LHCN-M2 (cell line): ENCODE data around the gene BAHCC1. TPM values are rescaled to one million over a fixed set of nuclear protein-coding genes. Genes with fewer than 3 reads are reported as not detected.
A peak's percentile ranks its signal among the peaks of the same experiment; 100 is the strongest.
"Not testable (repeated sequence)": the region's sequence is repeated elsewhere in the genome, so short reads cannot be mapped to it uniquely, and the experiment has no call there.

Experiments used
- DNase-seq: peaks from one replicate; pipeline ENCODE4 v3.0.0-alpha.2; 2012; ENCODE audit warnings: low read depth
- polyA plus RNA-seq: library from polyadenylated mRNA; unstranded; fragments of >200 nt; gene quantifications from one replicate; pipeline ENCODE4 v1.2.1, GENCODE V29; 2012; ENCODE audit warnings: missing spikeins
- total RNA-seq: library from RNA; depleted of rRNA; stranded (reverse); fragments of >200 nt; gene quantifications from 2 replicates; pipeline ENCODE4 v1.2.3, GENCODE V29; 2014; rRNA removed

Gene BAHCC1
- 4.9 and 6.6 TPM in 2 replicates for total RNA-seq
- polyA plus RNA-seq, result 3.6 TPM

DNA sequence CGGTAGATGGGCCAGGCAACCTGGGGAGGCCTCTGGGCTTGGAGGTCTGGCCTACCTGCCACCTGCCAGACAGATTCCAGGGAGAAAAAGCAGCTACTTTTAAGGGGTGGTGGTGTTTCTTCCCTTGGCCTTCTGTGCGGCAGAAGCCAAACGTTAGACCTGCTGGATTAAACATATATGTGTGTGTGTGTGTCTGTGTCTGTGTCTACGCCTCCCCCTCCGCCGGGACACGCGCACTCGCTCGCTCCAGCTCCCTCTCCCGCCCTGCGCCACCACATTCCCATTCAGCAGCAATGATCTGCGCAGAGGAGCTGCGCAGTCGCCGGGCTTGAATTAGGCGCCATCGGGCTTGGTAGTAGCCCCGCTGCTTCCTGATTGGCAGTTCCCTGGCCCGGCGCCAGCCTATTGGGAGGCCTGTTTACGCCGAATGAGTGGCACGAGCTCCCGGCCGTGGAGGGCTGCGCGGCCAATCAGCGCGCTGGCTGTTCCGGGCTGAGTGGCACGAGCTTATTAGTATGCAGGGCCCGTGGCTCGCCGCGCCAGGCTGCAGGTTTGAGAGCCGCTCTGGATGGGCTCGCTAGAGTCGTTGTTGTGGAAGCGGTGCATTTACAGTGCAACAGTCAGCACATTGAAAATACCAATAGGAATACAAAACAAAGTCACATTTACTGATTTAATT is at the start of gene BAHCC1:
Gene BAHCC1, plus strand, starts transcription at position 537 of the 679 bp plus-strand sequence. CDS start 4,283 bp downstream, outside the sequence.
- peak; percentile 100 for DNase-seq

GRCh38 chr17:81346090-81346907 is 49.0 kb upstream of the BAHCC1 start:
- DNase-seq, result peak; percentile 94

- no peak for DNase-seq
Observed at GRCh38 chr17:81346908-81347349, 48.3 kb upstream of the BAHCC1 start.

DNA sequence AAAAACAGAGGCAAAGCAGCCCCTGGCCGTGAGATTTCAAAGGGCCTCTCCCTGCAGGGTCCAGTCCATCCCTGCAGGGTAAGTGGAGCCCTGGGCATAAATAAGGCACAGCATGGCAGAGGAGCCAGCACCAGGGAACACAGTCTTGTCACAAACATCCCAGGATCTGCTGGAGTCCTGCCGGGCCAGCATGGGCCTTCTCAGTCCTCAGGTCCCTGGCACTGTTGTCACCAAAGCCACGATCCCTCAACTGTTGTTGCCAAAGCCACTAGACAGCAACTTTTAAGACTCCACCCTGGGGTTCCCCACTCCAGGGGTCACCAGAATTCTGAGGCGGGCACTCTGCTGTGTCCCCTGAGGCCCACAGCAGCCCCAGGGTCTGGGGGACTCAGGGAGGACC is 47.8 kb upstream of the BAHCC1 start:
- no peak for DNase-seq

- DNase-seq, result no peak
Observed at GRCh38 chr17:81348097-81349055, 46.9 kb upstream of the BAHCC1 start.

GRCh38 chr17:81349397-81350319 is 45.6 kb upstream of the BAHCC1 start:
- peak; percentile 86 for DNase-seq

GRCh38 chr17:81350320-81350890 is 44.9 kb upstream of the BAHCC1 start:
- DNase-seq, result no peak

DNA sequence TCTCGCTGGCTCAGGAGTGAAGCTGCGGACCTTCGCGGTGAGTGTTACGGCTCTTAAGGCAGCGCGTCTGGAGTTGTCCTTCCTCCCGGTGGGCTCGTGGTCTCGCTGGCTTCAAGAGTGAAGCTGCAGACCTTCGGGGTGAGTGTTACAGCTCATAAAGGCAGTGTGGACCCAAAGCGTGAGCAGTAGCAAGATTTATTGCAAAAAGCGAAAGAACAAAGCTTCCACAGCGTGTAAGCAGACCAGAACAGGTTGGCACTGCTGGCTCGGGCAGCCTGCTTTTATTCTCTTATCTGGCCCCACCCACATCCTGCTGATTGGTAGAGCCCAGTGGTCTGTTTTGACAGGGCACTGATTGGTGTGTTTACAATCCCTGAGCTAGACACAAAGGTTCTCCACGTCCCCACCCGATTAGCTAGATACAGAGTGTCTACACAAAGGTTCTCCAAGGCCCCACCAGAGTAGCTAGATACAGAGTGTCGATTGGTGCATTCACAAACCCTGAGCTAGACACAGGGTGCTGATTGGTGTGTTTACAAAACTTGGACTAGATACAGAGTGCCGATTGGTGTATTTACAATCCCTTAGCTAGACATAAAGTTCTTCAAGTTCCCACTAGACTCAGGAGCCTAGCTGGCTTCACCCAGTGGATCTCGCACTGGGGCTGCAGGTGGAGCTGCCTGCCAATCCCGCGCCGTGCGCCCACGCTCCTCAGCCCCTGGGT is 43.8 kb upstream of the BAHCC1 start:
- not testable (repeated sequence) for DNase-seq

DNA sequence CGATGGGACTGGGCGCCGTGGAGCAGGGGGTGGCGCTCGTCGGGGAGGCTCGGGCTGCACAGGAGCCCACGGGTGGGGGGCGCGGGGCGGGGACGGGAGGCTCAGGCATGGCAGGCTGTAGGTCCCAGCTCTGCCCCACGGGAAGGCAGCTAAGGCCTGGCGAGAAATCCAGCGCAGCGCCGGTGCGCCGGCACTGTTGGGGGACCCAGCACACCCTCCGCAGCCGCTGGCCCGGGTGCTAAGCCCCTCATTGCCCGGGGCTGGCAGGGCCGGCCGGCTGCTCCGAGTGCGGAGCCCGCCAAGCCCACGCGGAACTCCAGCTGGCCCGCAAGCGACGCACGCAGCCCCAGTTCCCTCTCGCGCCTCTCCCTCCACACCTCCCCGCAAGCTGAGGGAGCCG is 43.2 kb upstream of the BAHCC1 start:
- not testable (repeated sequence) for DNase-seq

DNA sequence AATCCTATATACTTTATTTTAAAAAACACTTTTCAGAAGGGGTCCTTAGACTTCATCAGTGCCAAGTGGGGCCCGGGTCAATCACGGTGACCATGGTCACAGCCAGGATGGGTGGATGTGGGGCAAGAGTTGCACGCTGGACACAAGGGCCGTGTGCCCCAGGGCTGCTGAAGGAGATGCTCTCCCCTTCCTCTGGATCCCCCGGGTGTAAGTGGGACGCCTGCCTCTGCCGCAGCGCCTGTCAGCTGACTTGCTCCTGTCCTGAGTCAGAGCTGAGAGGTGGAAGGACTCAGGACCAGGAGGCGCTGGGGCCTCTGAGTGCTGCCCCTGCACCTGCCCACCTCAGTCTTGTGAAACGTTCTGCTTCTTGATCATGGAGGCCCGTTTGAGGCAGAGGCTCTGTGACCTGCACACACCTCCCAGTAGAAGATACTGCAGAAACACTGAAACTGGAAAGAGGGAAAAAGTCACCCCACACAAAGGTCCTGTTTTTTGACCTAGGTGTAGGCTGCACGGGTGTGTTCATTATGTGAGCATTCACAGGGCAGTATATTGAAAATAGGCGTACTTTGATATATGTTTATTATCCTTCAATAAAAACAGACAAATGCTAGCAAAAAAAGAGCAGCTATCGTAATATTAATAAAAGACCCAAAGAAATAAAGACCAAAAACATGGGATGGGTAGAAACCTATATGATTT is 40.9 kb upstream of the BAHCC1 start:
- DNase-seq, result no peak

- no peak for DNase-seq
Observed at GRCh38 chr17:81354954-81355347, 40.3 kb upstream of the BAHCC1 start.

- DNase-seq, result no peak
Observed at GRCh38 chr17:81359218-81359617, 36.0 kb upstream of the BAHCC1 start.

DNA sequence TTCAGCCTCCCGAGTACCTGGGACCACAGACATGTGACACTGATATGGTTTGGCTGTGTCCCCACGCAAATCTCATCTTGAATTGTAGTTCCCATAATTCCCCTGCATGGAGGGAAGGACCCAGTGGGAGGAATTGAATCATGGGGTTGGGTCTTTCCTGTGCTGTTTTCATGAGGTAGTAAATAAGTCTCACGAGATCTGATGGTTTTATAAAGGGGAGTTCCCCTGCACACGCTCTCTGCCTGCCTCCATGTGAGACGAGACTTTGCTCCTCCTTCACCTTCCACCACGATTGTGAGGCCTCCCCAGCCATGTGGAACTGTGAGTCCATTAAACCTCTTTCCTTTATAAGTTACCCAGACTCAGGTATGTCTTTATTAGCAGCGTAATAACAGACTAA is 33.3 kb upstream of the BAHCC1 start:
- not testable (repeated sequence) for DNase-seq

DNA sequence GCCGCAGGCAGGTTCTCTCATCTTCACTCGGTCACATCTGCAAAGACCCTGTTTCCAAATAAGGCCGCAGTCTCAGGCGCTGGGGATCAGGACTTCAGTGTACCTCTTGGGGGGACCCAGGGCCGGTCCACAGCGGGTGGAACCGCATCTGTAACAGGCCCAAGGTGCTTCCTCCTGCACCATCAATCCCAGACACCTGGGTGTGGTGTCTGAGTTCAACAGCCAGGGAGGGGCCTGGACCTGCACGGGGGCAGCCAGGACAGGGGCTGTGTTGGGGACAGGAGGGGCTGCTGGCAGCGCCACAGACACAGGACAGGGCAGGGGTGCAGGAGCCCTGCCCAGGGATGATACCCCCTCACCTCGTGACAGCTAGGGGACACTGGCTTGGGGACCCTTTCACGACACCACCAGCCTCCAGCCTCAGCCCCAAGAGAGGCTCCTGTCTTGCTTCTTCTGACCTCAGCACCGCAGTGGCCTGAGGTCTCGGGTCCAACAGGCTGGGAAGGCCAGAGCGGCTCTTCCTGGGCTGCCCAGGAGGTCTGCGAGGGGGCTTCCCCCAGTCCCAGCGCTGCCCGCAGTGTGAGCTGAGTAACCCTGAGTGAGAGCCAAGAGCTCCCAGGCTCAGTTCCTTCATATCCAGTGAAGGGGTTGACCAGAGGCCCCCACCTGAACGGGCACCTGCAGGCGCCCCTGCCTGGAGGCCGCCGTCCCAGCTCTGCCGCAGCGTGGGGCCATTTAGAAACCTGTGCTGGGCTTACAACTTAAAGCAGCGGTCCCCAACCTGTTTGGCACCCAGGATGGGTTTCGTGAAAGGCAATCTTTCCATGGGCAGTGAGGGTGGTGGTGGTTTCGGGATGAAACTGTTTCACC is 30.7 kb upstream of the BAHCC1 start:
- no peak for DNase-seq

DNA sequence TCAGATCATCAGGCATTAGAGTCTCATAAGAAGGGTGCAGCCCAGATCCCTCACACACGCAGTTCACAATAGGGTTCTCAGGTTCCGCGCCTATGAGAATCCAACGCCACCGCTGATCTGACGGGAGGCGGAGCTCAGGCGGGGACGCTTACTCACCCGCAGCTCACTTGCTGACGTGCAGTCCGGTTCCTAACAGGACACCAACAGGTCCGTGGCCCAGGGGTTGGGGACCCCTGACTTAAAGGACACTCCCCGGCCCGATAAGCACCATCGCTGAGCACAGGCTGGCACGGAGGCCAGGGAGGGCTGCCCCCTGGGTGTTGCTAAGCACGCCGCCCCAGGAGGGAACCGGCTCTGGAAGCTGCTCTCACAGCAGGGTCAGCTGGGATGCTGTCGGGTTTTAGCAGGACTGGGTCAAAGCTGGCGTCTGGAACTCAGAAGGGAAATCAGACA is 30.1 kb upstream of the BAHCC1 start:
- no peak for DNase-seq

- no peak for DNase-seq
Observed at GRCh38 chr17:81365601-81366585, 29.4 kb upstream of the BAHCC1 start.
